ENCODE measurements around the gene NAA10.

- TF ChIP-seq CTCF (IDR thresholded peaks at IDR 0.05): no peak
- no peak for TF ChIP-seq POLR2A (IDR thresholded peaks at IDR 0.05)
Measured at GRCh38 chrX:153909024-153909979, 25.5 kb downstream of the NAA10 start.

Data from body of pancreas (tissue), 4 donors.